GM23338 (cell line): ENCODE results near the gene ALPL. TPM values are rescaled to one million over a fixed set of nuclear protein-coding genes. Genes with fewer than 3 reads are reported as not detected.
A peak's percentile ranks its signal among the peaks of the same experiment; 100 is the strongest.

Experiments used
- ATAC-seq: fragments of 200-7000 bp; cut with Tn5 transposase; 3 replicates; pipeline ENCODE4 v1.9.1; 2020
- DNase-seq: peaks from one replicate; pipeline ENCODE4 v3.0.0-alpha.2; 2015; ENCODE audit warnings: low spot score
- H2AFZ ChIP-seq: fragments of 200-600 bp; sonication (generic); 2 replicates; pipeline ENCODE4 v1.8.0; 2016; ENCODE audit warnings: antibody characterized with exemption, mild to moderate bottlenecking, moderate library complexity
- H3F3A ChIP-seq: fragments of 200-600 bp; sonication (generic); replicated peaks from 2 replicates; pipeline ENCODE4 v1.8.0; 2017; ENCODE audit warnings: antibody characterized with exemption, mixed run types, low read depth
- H3K27ac ChIP-seq: fragments of 200-600 bp; sonication (generic); 2 replicates; pipeline ENCODE4 v1.6.1; 2016; ENCODE audit warnings: low read depth
- H3K27me3 ChIP-seq: fragments of 200-600 bp; sonication (generic); 2 replicates; pipeline ENCODE4 v1.8.0; 2016; ENCODE audit warnings: mild to moderate bottlenecking, mixed run types, moderate library complexity; ENCODE audit not compliant: insufficient read depth
- H3K36me3 ChIP-seq: fragments of 200-600 bp; sonication (generic); 2 replicates; pipeline ENCODE4 v1.8.0; 2016; ENCODE audit warnings: mild to moderate bottlenecking; ENCODE audit not compliant: insufficient read depth
- H3K4me1 ChIP-seq: fragments of 200-600 bp; sonication (generic); 2 replicates; pipeline ENCODE4 v1.8.0; 2016; ENCODE audit warnings: mild to moderate bottlenecking, moderate library complexity; ENCODE audit not compliant: insufficient read depth
- H3K4me2 ChIP-seq: fragments of 200-600 bp; sonication (generic); 2 replicates; pipeline ENCODE4 v1.7.1; 2017; ENCODE audit warnings: mixed run types
- H3K4me3 ChIP-seq: fragments of 200-600 bp; sonication (generic); 2 replicates; pipeline ENCODE4 v1.6.1; 2016; ENCODE audit warnings: mixed run types
- H3K79me2 ChIP-seq: fragments of 200-600 bp; sonication (generic); replicated peaks from 2 replicates; pipeline ENCODE4 v1.8.0; 2017; ENCODE audit warnings: mild to moderate bottlenecking; ENCODE audit not compliant: insufficient read depth
- H3K9me2 ChIP-seq: fragments of 200-600 bp; sonication (generic); 2 replicates; pipeline ENCODE4 v1.8.0; 2017; ENCODE audit not compliant: insufficient read depth
- H4K20me1 ChIP-seq: fragments of 200-600 bp; sonication (generic); replicated peaks from 2 replicates; pipeline ENCODE4 v1.8.0; 2017; ENCODE audit warnings: mild to moderate bottlenecking; ENCODE audit not compliant: insufficient read depth
- H3K27ac Mint-ChIP-seq: 2 replicates; pipeline ENCODE4 v1.8.0; 2020; ENCODE audit warnings: inconsistent platforms, mild to moderate bottlenecking, moderate library complexity, mixed read lengths
- H3K27me3 Mint-ChIP-seq: 3 replicates; pipeline ENCODE4 v1.8.0; 2022; ENCODE audit warnings: low read depth, mild to moderate bottlenecking, moderate library complexity, mixed read lengths, inconsistent platforms; ENCODE audit not compliant: insufficient read depth, poor library complexity
- H3K36me3 Mint-ChIP-seq: 3 replicates; pipeline ENCODE4 v1.8.0; 2021; ENCODE audit warnings: low read depth, mild to moderate bottlenecking, inconsistent platforms, moderate library complexity, mixed read lengths
- H3K4me1 Mint-ChIP-seq: 3 replicates; pipeline ENCODE4 v1.8.0; 2020; ENCODE audit warnings: mild to moderate bottlenecking, inconsistent platforms, mixed read lengths
- H3K4me3 Mint-ChIP-seq: 3 replicates; pipeline ENCODE4 v1.8.0; 2021; ENCODE audit warnings: moderate library complexity, mild to moderate bottlenecking, inconsistent platforms, mixed read lengths
- H3K9me3 Mint-ChIP-seq: 3 replicates; pipeline ENCODE4 v1.8.0; 2020; ENCODE audit warnings: moderate library complexity, mild to moderate bottlenecking, inconsistent platforms, mixed read lengths
- CTCF ChIP-seq, 2 experiments: fragments of 200-600 bp in 1 of 2; sonication (generic) in 1 of 2; conservative IDR thresholded peaks; 2 replicates each; pipeline versions ENCODE4 v1.5.1 to v1.6.1; 2016 to 2017; ENCODE audit warnings: antibody characterized with exemption in 2 of 2, low read depth in 2 of 2, mild to moderate bottlenecking in 2 of 2, moderate library complexity in 1 of 2
- ETS1 ChIP-seq: IDR thresholded peaks from 2 replicates; pipeline ENCODE4 v1.6.1; 2016; ENCODE audit warnings: antibody characterized with exemption
- EZH2 ChIP-seq: fragments of 200-600 bp; sonication (generic); IDR thresholded peaks from one replicate; pipeline ENCODE4 v1.8.0; 2017; ENCODE audit warnings: antibody characterized with exemption, mild to moderate bottlenecking, low read depth; ENCODE audit not compliant: unreplicated experiment
- EZH2phosphoT487 ChIP-seq: fragments of 200-600 bp; sonication (generic); IDR thresholded peaks from one replicate; pipeline ENCODE4 v1.8.1; 2018; ENCODE audit warnings: antibody characterized with exemption; ENCODE audit not compliant: unreplicated experiment
- JUNB ChIP-seq: IDR thresholded peaks from one replicate; pipeline ENCODE4 v1.6.1; 2016; ENCODE audit warnings: antibody characterized with exemption; ENCODE audit not compliant: unreplicated experiment
- NANOG ChIP-seq: IDR thresholded peaks from 2 replicates; pipeline ENCODE4 v1.6.1; 2016; ENCODE audit warnings: antibody characterized with exemption, borderline replicate concordance
- POLR2AphosphoS5 ChIP-seq: IDR thresholded peaks from 2 replicates; pipeline ENCODE4 v1.6.1; 2016; ENCODE audit warnings: antibody characterized with exemption, low read depth
- REST ChIP-seq: IDR thresholded peaks from one replicate; pipeline ENCODE4 v1.6.1; 2018; ENCODE audit warnings: antibody characterized with exemption; ENCODE audit not compliant: unreplicated experiment
- ZNF114 ChIP-seq: fragments of 250-450 bp; sonication (Bioruptor Pico); IDR thresholded peaks from 2 replicates; pipeline ENCODE4 v1.5.0; 2020; ENCODE audit warnings: mild to moderate bottlenecking, moderate library complexity
- ZNF331 ChIP-seq: fragments of 250-450 bp; sonication (Bioruptor Pico); IDR thresholded peaks from 2 replicates; pipeline ENCODE4 v1.5.0; 2020; ENCODE audit warnings: low read depth, mild to moderate bottlenecking, moderate library complexity
- polyA plus RNA-seq: library from polyadenylated mRNA; unstranded; fragments of >200 nt; fragmentation: Nextera tagmentation; extraction: Ambion mirVana; gene quantifications from 2 replicates; pipeline ENCODE4 v1.2.1, GENCODE V29; 2016
- total RNA-seq: library from RNA; depleted of rRNA; stranded (reverse); fragments of >200 nt; shearing (Covaris generic); gene quantifications from 2 replicates; pipeline ENCODE4 v1.2.3, GENCODE V29; 2014

The ALPL gene
- total and polyA plus RNA-seq, 2 experiments from 2014 or later, result 116 to 187 TPM

- peaks cover 23% of the 10 kb centered on the region for H4K20me1 ChIP-seq
- DNase-seq (no peak), ATAC-seq (no peak)
- peaks cover 57% of the 10 kb centered on the region for H3K4me1 Mint-ChIP-seq
- no peak overlapping the region; the same call in 1 of the 2 replicates for H3K27ac Mint-ChIP-seq
- no peak overlapping the region for H2AFZ ChIP-seq
- H3K79me2 ChIP-seq, result peaks cover 78% of the 10 kb centered on the region
- TF ChIP-seq EZH2phosphoT487 (no peak), REST (no peak), CTCF (conservative IDR thresholded peaks at IDR 0.05; ENCODE audit: low read depth in 2 of 2) (no peak), JUNB (no peak), EZH2 (no peak), ZNF331 (CRISPR knock-in tag) (no peak), ETS1 (no peak), NANOG (no peak), ZNF114 (CRISPR knock-in tag) (no peak), POLR2AphosphoS5 (no peak)
- no peaks in the 10 kb centered on the region for H3K27me3 ChIP-seq
- H3F3A ChIP-seq, result no peaks in the 10 kb centered on the region; the same call in 1 of the 2 replicates
- H3K36me3 Mint-ChIP-seq, result peaks cover 3% of the 10 kb centered on the region; the same call in 1 of the 3 replicates
- no peak overlapping the region for H3K4me3 Mint-ChIP-seq
- no peaks in the 10 kb centered on the region for H3K9me3 Mint-ChIP-seq
- H3K4me2 ChIP-seq, result peak overlapping the region; percentile 20; the same call in 1 of the 2 replicates
- H3K4me1 ChIP-seq, result peaks cover 44% of the 10 kb centered on the region
- peaks cover 5% of the 10 kb centered on the region for H3K27me3 Mint-ChIP-seq
- H3K9me2 ChIP-seq, result no peaks in the 10 kb centered on the region
- H3K27ac ChIP-seq, result no peak overlapping the region
- no peak overlapping the region for H3K4me3 ChIP-seq
- no peaks in the 10 kb centered on the region for H3K36me3 ChIP-seq
Measured at GRCh38 chr1:21520899-21521716, 11.9 kb downstream of the ALPL start.
